Stomach (tissue), 4 donors: ENCODE results near the gene MVB12A.

Experiments
- POLR2A ChIP-seq, 4 donors: fragments of 450-650 bp; IDR thresholded peaks; one replicate each; pipeline ENCODE4 v1.6.1; 2016; ENCODE audit warnings: antibody characterized with exemption in 4 of 4, control low read depth in 2 of 4, mild to moderate bottlenecking in 1 of 4, moderate library complexity in 1 of 4
- POLR2AphosphoS5 ChIP-seq, 3 donors: sonication (generic); formaldehyde crosslinking; IDR thresholded peaks; one replicate each; pipeline ENCODE4 v1.6.1; 2016; ENCODE audit warnings: antibody characterized with exemption in 3 of 3
- TF ChIP-seq, protein P1 (sequence below), 7 experiments: fragments of 450-650 bp in 4 of 7; fragments of 200-600 bp in 3 of 7; sonication (generic) in 3 of 7; IDR thresholded peaks; one replicate each; pipeline ENCODE4 v1.5.1; 2016 to 2019; ENCODE audit warnings: antibody characterized with exemption in 7 of 7, control low read depth in 2 of 7, mild to moderate bottlenecking in 1 of 7

DNA sequence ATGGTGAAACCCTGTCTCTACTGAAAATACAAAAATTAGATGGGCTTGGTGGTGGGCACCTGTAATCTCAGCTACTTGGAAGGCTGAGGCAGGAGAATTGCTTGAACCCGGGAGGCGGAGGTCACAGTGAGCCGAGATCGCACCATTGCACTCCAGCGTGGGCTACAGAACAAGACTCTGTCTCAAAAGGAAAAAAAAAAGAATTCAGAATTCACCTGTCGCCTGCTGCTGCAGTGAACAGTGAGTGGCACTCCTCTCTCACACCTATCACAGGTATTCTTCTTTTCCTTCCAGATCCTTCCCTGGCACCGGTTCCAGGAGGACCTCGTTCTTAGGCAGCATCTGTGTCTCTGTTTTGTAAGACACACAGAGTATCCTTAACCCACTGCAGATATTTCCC, 5.8 kb upstream of the MVB12A start:
- TF ChIP-seq, protein P1, sequence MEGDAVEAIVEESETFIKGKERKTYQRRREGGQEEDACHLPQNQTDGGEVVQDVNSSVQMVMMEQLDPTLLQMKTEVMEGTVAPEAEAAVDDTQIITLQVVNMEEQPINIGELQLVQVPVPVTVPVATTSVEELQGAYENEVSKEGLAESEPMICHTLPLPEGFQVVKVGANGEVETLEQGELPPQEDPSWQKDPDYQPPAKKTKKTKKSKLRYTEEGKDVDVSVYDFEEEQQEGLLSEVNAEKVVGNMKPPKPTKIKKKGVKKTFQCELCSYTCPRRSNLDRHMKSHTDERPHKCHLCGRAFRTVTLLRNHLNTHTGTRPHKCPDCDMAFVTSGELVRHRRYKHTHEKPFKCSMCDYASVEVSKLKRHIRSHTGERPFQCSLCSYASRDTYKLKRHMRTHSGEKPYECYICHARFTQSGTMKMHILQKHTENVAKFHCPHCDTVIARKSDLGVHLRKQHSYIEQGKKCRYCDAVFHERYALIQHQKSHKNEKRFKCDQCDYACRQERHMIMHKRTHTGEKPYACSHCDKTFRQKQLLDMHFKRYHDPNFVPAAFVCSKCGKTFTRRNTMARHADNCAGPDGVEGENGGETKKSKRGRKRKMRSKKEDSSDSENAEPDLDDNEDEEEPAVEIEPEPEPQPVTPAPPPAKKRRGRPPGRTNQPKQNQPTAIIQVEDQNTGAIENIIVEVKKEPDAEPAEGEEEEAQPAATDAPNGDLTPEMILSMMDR (IDR thresholded peaks at IDR 0.05): no peak
- no peak for TF ChIP-seq POLR2A (IDR thresholded peaks at IDR 0.05)
- TF ChIP-seq POLR2AphosphoS5 (IDR thresholded peaks at IDR 0.05): no peak
